ENCODE results near the gene MAPRE2. TPM values are rescaled to one million over a fixed set of nuclear protein-coding genes. Genes with fewer than 3 reads are reported as not detected.

Gene MAPRE2
- total RNA-seq, 1 donor from 2014 or later: 28.9 TPM

DNA sequence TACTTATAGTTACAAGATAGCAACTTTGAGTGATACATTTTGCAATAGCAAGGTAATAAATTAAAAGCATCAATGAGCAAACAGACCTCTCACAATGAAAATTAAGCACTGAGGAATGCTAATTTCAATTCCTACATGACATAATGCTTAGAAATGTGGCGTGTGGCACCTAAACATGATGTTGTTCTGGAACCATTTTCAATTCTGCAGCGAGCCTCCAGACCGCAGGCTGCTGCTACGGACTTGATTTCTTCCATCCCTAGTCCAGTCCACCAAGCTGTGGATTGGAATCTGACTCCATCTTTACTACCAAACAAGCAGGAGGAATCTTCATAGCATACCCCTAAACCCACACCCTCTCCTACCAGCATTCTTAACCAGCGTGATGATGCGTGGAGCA is 140.9 kb downstream of the MAPRE2 start:
- no peak for DNase-seq

DNA sequence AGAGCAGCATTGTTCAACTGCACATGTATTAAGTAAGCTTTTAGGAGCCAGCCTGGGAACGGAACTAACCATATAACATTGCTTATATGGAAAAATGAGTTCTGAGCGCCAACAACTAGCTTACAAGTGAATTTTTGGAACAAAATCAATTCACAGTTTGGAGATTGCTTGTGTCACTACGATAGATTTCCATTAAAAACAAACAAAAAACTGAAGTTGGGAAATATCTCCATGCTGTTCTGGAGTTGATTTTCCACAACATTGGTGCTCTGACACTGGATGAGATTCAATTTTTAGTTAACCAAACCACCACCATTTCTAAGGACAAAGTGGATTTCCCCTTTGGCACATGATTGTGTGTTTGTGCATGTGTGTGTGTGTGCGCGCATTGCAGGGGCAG is 142.7 kb downstream of the MAPRE2 start:
- no peak for DNase-seq

DNA sequence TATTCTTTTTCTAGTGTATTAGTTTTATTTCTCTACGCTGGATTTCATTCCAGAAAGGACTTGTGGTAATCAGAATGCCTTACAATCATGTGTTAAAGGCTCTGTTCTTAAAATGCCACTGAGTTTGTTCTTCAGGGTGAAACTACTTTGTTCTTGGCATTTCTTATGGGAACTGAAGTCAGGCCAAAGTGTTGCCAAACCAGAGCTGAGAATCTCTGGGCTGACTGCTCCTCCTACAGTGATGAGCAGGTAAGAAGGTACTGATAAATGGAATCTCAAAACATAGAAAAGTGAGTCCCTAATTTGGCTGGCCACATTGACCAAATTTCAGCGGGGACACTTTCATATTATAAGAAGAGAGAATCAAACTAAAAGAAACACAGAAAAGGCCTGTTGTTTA is 144.6 kb downstream of the MAPRE2 start:
- DNase-seq: no peak

DNA sequence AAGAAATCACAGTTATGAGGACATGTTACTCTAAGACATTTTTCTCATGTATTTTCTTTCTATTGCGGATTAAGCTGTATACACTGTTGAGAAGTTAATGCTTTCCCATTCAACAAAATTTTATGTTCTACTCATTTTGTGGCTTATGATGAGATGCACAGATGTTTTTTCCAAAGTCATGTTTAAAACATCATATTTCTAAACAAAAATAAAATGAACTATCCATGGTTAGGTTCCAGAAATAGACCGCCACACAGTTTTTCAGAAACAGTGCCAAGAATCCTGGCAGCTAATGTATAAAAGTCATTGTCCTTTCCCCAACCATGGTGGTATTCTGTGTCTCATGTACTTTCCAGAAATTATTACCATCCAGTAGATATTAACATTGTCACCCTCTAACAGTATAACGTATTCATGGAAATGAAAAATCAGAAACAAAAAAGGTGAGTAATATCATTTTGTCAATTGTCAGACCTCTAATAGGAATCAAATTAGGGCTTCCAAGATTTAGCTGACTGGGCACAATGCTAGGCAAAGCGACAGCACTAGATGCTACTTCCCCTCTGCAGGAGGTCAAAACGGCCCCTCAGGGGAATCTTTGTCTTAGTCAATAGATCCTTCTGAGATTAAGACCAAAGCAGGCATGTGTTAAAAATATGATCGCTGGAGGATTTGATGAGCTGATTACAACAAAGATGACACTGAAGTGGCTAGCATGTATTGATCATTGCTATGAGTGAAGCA is 145.2 kb downstream of the MAPRE2 start:
- DNase-seq: peak; percentile 35

DNA sequence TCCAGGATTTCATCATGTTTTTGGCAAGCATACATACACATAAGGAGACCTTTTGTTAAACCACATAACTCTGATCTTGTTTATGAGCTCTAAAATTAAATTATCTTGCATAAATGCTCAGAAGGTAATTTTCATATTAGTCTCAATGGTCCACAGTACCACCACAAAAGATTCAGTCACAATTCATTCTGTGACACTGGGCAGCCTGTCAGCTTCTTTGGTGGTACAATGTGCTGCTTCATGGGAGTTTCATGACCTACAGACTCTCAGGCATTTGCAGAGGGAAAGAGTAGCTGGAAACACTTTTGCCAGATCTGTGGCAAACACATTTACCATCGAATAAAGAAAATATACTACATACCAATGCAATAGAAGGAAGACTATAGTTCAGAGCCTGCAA is 148.3 kb downstream of the MAPRE2 start:
- peak; percentile 38 for DNase-seq

DNA sequence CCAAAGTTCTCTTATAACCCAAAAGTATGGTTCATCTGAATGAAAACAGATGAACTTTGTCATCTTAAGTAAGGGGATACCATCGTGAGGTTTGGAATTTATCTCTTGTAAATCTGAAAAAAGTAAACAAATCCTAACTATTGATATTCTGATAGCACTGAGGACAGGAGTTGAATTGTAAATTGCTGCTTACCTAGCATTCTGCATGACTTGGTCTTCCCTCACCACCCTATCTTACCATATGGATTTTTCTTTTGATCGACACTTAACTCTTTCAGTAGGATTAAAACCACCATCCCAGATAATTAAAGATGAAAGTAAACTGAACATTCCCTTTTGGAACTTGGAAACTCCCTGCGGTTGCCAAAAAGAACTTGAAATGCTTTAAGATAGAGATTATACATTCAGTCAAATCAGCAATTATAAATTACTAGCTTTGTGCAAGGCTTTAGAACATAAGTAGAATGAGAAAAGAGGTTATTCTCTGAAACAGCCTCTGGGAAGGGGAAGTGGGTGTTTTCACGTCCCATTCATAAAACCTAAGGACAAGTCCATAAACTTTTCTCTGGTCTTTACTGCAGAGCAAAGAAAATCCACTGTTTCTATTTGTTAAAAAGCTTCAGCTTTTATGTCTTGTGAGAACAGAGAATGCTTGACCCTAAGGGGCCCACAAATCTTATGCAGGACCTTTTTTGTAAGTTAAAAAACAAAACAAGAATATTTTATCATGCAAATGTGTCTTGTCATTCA is 149.9 kb downstream of the MAPRE2 start:
- no peak for DNase-seq

DNA sequence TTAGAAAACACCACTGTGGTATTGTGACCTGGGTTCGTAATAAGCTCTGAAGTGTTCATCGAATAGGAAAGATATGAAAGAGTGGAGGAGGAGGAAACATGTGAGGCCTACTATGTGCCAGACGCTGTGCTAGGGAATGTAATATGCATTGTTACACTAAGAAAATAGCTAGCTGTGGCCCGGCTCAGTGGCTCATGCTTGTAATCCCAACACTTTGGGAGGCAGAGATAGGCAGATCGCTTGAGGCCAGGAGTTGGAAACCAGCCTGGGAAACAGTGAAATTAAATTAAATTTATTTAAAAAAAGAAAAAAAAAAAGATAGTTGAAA is 150.4 kb downstream of the MAPRE2 start:
- no peak for DNase-seq

DNA sequence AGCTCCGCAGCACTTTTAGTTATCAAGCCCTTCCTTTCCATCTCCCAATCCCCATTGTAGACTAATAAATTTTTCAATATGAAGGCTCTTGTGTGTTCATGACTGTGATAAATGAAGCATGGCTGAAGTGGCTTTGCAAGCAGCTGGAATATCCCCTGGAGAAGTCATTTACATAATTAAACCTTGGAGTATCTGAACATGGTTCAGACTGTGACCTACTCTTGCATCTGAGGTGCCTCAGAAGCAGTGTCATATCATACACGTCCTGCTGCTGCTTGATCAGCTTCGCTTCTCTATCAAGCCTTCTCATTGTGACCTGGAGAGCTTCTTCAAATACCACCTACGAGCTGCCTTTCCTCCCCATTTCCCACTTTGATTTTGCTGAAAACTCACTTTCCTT is 151.2 kb downstream of the MAPRE2 start:
- DNase-seq: no peak

Small RNAs within 50 kb of the gene (small RNA-seq; reads per million reads assigned to genes)
- gene AC015967.2 (ENCODE audit: low replicate concordance): not detected

Other genes starting within 250 kb of the MAPRE2 start
- gene ZNF397, start 199.6 kb downstream of the MAPRE2 start, total RNA-seq: 37.7 TPM
- 23.4 TPM for gene ZSCAN30, start 248.8 kb downstream of the MAPRE2 start, total RNA-seq